IPS-20b (cell line): Measurements from ENCODE around the gene GPC5.

Experiments
- H3K27ac ChIP-seq: one replicate; pipeline ENCODE4 v1.5.1; 2013; ENCODE audit warnings: low read length
- H3K27me3 ChIP-seq: 2 replicates; pipeline ENCODE4 v1.6.1; 2013; ENCODE audit warnings: mild to moderate bottlenecking, low read length, inconsistent platforms; ENCODE audit not compliant: insufficient read depth
- H3K36me3 ChIP-seq: 2 replicates; pipeline ENCODE4 v1.6.1; 2013; ENCODE audit warnings: low read depth, mild to moderate bottlenecking, inconsistent platforms, low read length, moderate library complexity; ENCODE audit not compliant: insufficient read depth
- H3K4me1 ChIP-seq: 2 replicates; pipeline ENCODE4 v1.6.1; 2013; ENCODE audit warnings: mild to moderate bottlenecking, control low read depth, inconsistent platforms, low read length, moderate library complexity; ENCODE audit not compliant: insufficient read depth
- H3K4me3 ChIP-seq: 2 replicates; pipeline ENCODE4 v1.5.1; 2013; ENCODE audit warnings: mild to moderate bottlenecking, low read length, inconsistent platforms
- H3K9ac ChIP-seq: 2 replicates; pipeline ENCODE4 v1.6.1; 2013; ENCODE audit warnings: low read depth, mild to moderate bottlenecking, inconsistent platforms, low read length, moderate library complexity
- H3K9me3 ChIP-seq: 2 replicates; pipeline ENCODE4 v1.6.1; 2013; ENCODE audit warnings: mild to moderate bottlenecking, low read depth, low read length, inconsistent platforms; ENCODE audit not compliant: insufficient read depth

GPC5 gene

DNA sequence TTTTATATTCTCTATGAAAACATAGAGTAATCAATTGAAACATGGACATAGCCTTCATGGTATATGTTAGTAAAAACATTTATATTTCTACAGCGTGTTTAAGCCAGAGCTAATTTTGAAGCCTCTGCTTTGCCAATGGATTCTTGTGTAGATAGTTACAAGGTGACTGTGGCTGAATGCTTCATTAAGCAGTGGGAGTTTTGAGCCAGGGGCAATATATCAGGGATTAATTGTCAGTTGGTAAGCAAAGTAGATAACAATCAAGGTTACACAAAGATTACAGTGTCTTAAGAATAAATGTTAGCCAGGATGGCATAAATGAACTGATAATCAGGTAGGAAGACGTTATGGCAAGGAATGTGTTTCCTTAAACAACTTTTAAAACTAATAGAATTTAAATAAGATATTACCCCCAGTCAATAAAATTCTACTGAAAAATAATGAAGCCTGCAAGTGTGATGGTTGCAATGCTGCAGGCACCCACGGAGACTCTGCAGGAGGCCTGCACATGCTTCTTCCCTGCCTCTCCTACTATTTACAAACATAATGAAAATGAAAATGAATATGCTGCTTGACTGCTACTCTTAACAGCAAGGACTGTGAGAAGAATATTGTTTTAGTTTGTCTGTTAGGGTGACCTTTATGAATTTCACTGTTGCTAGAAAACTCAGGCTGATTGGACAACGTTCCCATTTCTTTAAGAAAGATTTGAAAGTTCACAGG is 588.5 kb downstream of the GPC5 start:
- no peak overlapping the region for H3K9ac ChIP-seq
- H3K4me3 ChIP-seq = no peak overlapping the region
- H3K27ac ChIP-seq = no peak overlapping the region
- H3K27me3 ChIP-seq = no peaks in the 10 kb centered on the region
- H3K4me1 ChIP-seq = no peaks in the 10 kb centered on the region; the same call in 1 of the 2 replicates
- H3K36me3 ChIP-seq = no peaks in the 10 kb centered on the region
- H3K9me3 ChIP-seq = no peaks in the 10 kb centered on the region

DNA sequence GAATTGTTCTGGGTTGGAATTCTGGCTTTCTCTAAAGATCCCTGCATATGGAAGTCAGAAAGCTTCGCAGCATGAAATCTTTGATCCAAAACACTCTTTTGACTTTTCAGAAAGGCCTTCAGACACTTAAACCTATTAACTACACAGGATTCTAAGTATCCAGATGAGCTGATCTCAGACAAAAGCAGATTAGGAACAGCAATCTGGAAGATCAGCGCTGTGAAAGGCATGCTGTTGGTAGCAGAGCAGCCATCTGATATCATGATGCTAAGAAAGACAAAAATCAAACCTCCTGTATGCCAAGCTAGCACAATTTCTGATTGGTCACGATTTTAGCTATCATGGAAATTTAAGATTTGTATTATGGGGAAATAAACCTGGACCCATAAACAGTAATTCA is 589.9 kb downstream of the GPC5 start:
- no peak overlapping the region for H3K4me3 ChIP-seq
- H3K27me3 ChIP-seq = no peaks in the 10 kb centered on the region
- H3K9me3 ChIP-seq = no peaks in the 10 kb centered on the region
- no peak overlapping the region for H3K27ac ChIP-seq
- H3K4me1 ChIP-seq = no peaks in the 10 kb centered on the region; the same call in 1 of the 2 replicates
- H3K36me3 ChIP-seq = no peaks in the 10 kb centered on the region
- H3K9ac ChIP-seq = no peak overlapping the region

DNA sequence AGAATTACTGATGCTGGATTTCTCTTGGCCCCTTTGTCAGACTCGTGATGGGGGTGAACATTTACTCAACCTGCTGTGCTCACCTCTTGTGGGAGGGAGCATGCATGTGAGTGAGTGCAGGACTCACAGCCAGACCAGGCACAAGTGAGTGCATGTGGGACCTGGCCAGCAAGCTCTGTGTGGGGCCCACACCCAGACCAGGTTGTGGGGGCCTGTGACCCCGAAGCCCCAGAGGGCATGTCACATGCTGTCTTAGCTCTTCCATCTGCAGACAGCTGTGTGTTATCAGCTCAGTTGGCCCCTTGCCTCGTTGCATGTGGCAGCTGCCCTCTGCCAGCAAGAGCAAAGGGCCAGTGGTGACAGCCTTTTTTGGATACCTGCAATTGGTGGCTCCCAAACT is 614.4 kb downstream of the GPC5 start:
- Histone ChIP-seq H3K9me3 (no peaks in the 10 kb centered on the region), H3K27ac (no peak overlapping the region), H3K9ac (no peak overlapping the region), H3K4me3 (no peak overlapping the region), H3K36me3 (no peaks in the 10 kb centered on the region), H3K27me3 (no peaks in the 10 kb centered on the region), H3K4me1 (no peaks in the 10 kb centered on the region)

DNA sequence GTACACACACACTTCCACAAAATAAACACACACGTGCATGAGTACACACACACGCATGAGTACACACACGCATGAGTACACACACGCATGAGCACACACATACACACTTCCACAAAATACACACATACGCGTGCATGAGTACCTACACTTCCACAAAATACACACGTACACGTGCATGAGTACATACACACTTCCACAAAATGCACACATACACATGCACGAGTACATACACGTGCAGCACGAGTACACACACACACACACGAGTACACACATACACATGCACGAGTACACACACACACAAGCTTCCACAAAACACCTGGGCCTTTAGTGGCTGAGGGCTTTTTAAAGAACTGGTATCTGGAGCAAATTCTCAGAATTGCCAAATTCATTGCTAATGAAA is 619.3 kb downstream of the GPC5 start:
- H3K4me1 ChIP-seq = no peaks in the 10 kb centered on the region
- H3K9me3 ChIP-seq = no peaks in the 10 kb centered on the region
- H3K4me3 ChIP-seq = no peak overlapping the region
- no peaks in the 10 kb centered on the region for H3K36me3 ChIP-seq
- no peaks in the 10 kb centered on the region for H3K27me3 ChIP-seq
- no peak overlapping the region for H3K9ac ChIP-seq
- no peak overlapping the region for H3K27ac ChIP-seq

DNA sequence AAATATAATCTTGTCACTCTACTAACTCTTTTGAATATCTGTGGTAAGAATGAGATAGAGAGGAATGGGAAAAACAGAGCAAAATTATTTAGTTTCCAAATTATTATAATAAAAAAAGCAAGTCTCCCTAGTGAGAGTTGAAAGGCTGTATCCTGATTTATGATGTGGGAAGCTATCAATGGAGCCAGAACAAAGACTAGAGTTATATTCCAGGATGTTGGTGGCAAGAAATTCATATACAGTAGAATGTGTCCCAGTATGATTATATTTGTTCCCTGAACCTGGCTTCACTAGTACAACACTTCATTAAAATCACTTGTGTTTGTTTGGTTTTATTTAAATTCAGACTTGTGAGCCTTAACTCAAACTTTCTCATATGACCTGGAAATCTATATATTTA is 630.3 kb downstream of the GPC5 start:
- no peak overlapping the region for H3K27ac ChIP-seq
- H3K4me1 ChIP-seq = no peaks in the 10 kb centered on the region
- no peak overlapping the region for H3K4me3 ChIP-seq
- no peak overlapping the region for H3K9ac ChIP-seq
- no peaks in the 10 kb centered on the region for H3K36me3 ChIP-seq
- H3K27me3 ChIP-seq = no peaks in the 10 kb centered on the region
- H3K9me3 ChIP-seq = no peaks in the 10 kb centered on the region

DNA sequence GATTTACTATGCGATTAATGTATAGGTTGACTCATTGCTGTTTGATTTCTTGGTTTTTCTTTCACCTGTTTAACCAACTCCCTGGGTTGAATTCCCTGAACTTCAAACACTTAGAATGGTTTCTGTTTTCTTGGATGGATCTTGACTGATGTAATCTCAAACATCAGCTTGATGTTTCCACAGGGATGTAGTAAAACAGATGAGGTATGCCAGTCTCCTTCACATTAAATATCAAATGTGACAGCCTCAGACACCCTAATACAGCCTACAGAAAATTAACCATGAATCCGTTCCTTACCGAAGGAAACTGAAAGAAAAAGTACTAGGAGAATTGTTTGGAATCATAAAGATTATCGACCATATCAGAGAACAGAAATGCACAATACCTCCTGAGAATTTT is 631.2 kb downstream of the GPC5 start:
- no peaks in the 10 kb centered on the region for H3K4me1 ChIP-seq
- H3K27ac ChIP-seq = no peak overlapping the region
- no peaks in the 10 kb centered on the region for H3K27me3 ChIP-seq
- H3K4me3 ChIP-seq = no peak overlapping the region
- H3K36me3 ChIP-seq = no peaks in the 10 kb centered on the region
- no peak overlapping the region for H3K9ac ChIP-seq
- no peaks in the 10 kb centered on the region for H3K9me3 ChIP-seq

DNA sequence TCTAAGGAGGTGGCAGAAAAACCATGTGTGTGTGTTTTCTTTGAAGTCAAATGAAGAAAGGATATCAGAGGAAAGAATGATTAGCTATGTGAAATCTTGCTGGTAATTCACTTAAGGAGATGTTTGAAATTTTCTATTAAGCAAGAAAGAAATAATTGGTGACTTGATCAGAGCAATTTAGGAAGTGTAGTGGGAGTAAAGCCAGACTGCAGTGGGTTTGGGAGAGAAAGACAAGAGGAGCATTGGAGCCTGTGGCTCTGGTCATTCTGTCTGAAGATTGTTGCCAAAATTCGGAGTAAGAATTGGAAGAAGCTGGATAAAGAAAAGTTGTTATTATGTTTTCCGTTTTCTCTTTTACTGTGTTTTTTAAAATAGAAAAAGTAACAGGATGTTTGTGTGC is 640.5 kb downstream of the GPC5 start:
- H3K27me3 ChIP-seq = no peaks in the 10 kb centered on the region
- H3K4me3 ChIP-seq = no peak overlapping the region
- H3K27ac ChIP-seq = no peak overlapping the region
- H3K4me1 ChIP-seq = no peaks in the 10 kb centered on the region
- H3K9ac ChIP-seq = no peak overlapping the region
- H3K9me3 ChIP-seq = no peaks in the 10 kb centered on the region
- H3K36me3 ChIP-seq = no peaks in the 10 kb centered on the region

DNA sequence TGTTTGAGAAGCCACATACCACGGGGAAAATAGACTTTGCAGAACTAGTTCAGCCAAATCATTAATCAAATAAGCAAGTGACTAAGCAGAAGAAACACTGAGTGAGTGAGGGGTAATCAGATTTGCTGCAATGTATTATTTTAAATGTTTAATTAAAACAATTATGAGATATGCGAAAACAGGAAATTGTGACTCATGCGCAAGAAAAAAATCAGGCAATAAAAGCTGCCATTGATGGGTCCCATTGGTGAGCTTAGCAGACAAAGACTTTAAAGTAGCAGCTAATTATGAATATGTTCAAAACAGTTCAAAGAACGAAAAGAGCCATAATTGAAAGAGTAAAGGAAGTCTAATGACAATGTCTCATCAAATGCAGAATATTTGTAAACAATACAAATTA is 644.1 kb downstream of the GPC5 start:
- no peaks in the 10 kb centered on the region for H3K36me3 ChIP-seq
- no peak overlapping the region for H3K9ac ChIP-seq
- no peaks in the 10 kb centered on the region for H3K27me3 ChIP-seq
- no peak overlapping the region for H3K27ac ChIP-seq
- no peaks in the 10 kb centered on the region for H3K9me3 ChIP-seq
- H3K4me3 ChIP-seq = no peak overlapping the region
- no peaks in the 10 kb centered on the region for H3K4me1 ChIP-seq

DNA sequence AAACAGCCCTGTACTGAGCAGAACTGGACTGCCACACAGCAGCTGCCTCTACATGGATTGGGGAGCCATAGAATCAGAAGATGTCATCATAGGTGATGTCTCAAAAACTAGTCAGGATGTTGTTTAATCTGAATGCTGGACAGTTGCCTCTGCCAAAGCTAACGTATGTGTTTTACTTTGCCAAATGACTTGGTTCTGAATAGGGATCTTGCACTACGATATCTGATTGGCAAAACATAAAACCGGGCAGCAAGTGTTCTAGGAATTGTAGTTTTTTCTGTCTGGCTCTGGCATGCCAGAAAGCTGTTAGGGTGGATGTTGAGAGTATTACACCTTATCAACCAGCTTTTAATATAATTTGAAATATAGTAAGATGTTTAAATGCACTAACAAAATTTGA is 645.9 kb downstream of the GPC5 start:
- Histone ChIP-seq H3K4me1 (no peaks in the 10 kb centered on the region), H3K9ac (no peak overlapping the region), H3K27me3 (no peaks in the 10 kb centered on the region), H3K27ac (no peak overlapping the region), H3K4me3 (no peak overlapping the region), H3K9me3 (no peaks in the 10 kb centered on the region), H3K36me3 (no peaks in the 10 kb centered on the region)

DNA sequence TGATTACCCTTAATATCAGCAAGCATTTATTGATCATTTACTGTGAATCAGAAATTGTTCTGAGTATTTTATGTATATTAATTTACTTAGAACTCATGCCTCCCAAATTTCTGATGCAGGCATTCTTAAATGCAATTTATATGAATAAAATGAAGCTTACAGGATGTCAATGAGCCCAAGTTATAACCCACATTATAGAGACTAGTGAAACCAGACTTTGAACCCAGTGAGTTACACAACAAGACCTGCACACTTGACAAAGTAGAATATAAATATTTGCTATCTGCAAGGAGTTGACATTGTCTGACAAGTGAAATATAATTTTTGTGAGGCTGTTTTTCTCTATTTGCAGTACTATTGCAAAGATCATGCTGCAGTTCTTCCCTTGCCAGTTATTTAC is 656.0 kb downstream of the GPC5 start:
- Histone ChIP-seq H3K9ac (no peak overlapping the region), H3K4me1 (no peaks in the 10 kb centered on the region), H3K36me3 (no peaks in the 10 kb centered on the region), H3K9me3 (no peaks in the 10 kb centered on the region), H3K27ac (no peak overlapping the region), H3K27me3 (no peaks in the 10 kb centered on the region), H3K4me3 (no peak overlapping the region)

DNA sequence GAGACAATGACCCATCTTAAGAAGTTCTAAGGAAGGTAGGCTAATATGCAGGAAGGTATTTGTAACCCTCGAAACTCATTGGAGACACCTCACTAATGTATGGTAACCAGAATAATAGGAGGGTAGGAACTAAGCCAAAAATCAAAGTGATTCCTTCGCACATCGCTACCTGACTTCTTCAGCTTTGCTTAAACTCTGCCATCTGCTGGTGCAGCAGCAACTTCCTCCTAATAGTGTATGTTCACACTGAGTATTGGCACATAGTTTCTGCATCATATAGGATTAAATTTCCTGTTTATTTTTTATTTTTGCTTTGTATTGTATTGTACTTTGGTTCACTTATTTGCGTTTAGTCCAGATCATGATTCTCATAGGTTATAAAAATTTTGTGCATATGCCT is 676.2 kb downstream of the GPC5 start:
- Histone ChIP-seq H3K36me3 (no peaks in the 10 kb centered on the region), H3K9me3 (no peaks in the 10 kb centered on the region), H3K27me3 (no peaks in the 10 kb centered on the region), H3K27ac (no peak overlapping the region), H3K9ac (no peak overlapping the region), H3K4me3 (no peak overlapping the region), H3K4me1 (no peaks in the 10 kb centered on the region)

DNA sequence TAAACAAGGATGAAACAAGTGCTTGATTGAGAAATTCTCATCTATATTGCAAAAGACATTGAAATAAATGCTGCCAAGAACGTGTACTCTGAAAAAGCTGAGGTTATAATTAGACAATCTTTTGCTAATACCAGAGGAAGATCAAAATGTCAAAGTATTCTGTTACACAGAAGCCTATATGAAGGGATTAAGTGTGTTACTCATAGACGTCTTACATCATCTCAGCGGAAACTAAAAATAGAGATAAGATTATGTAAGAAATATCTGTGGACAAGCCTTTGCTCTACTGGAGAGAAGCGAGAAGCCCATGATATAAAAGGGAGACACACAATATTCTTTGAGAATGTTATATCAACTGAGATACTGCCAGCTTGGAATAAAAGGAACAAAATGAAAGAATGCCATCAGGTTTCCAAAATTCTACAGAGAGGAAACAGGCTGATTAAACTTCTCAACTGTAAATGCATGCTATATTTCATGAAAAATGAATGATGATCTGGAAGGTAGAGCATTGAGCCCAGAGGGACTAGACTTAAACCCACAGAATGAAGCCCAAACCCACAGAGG is 699.0 kb downstream of the GPC5 start:
- Histone ChIP-seq H3K4me3 (no peak overlapping the region), H3K27ac (no peak overlapping the region), H3K36me3 (no peaks in the 10 kb centered on the region), H3K9me3 (no peaks in the 10 kb centered on the region), H3K9ac (no peak overlapping the region), H3K4me1 (no peaks in the 10 kb centered on the region), H3K27me3 (no peaks in the 10 kb centered on the region)
